Motor neuron (in vitro differentiated cells): ENCODE data around the gene CRYGA. TPM values are rescaled to one million over a fixed set of nuclear protein-coding genes. Genes with fewer than 3 reads are reported as not detected.
"Not testable (repeated sequence)": the region's sequence is repeated elsewhere in the genome, so short reads cannot be mapped to it uniquely, and the experiment has no call there.

Experiments
- ATAC-seq, 8 experiments: fragments of 200-7000 bp; cut with Tn5 transposase; replicated peaks in 6 of 8; 2 replicates each; pipeline ENCODE4 v1.8.0; 2021; ENCODE audit warnings: mild to moderate bottlenecking in 8 of 8, moderate library complexity in 8 of 8
- H3K27ac ChIP-seq, 2 donors: fragments of 250-450 bp; sonication (Bioruptor Pico); 2 replicates each; pipeline ENCODE4 v1.9.0; 2021; ENCODE audit warnings: antibody characterized with exemption in 2 of 2, mild to moderate bottlenecking in 2 of 2, moderate library complexity in 1 of 2
- H3K4me1 ChIP-seq, 2 donors: fragments of 250-450 bp; sonication (Bioruptor Pico); replicated peaks in 1 of 2; 2 replicates each; pipeline ENCODE4 v1.6.1; 2021; ENCODE audit warnings: antibody characterized with exemption in 2 of 2, mild to moderate bottlenecking in 2 of 2, moderate library complexity in 1 of 2
- H3K4me3 ChIP-seq, 5 donors: fragments of 250-450 bp; sonication (Bioruptor Pico); 2 replicates each; pipeline ENCODE4 v1.9.0; 2021; ENCODE audit warnings: antibody characterized with exemption in 5 of 5, mild to moderate bottlenecking in 5 of 5, moderate library complexity in 4 of 5
- WGBS, 10 experiments: fragments of 450-650 bp; shearing (Covaris generic); methylation state at CpG; one replicate each; pipeline ENCODE4 v1.0.0; 2022; 5-methylcytosine and 5-hydroxymethylcytosine counted together
- in situ Hi-C, 9 experiments: fragments of 400-800 bp; cut with MboI; loops; one replicate each; pipeline ENCODE4 v1.15.0; 2021; ENCODE audit warnings: low sequenced_read_pairs in 9 of 9, low pct_unique_long_range_greater_than_20kb in 2 of 9; ENCODE audit not compliant: unreplicated experiment in 9 of 9
- total RNA-seq, 8 experiments: library from RNA; unstranded; fragments of 300-600 nt; gene quantifications; 2 replicates each; pipeline versions ENCODE4 v1.2.3 to v1.2.4, GENCODE V29; 2022

CRYGA gene
- total RNA-seq, 8 experiments from 2014 or later, result 0.33 to 0.94 (median 0.70) TPM; not detected in 4

DNA sequence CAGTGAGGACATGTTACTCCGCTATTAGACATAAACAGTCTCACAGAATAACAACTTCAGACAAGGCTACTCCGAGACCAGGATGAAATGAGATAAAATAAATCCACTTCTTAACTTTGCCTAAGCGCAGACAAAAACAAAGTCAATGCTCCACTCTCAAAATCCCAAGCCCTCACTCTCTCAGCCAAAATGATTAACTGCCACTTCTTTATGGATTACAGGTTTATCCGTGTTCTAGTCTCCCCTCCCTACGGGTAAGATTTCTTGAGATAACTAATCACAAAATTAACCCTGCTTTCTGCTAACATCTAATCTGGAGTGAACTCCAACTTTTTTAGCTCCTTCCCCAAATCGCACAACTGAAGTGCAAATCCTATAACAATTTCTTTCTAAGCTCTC is 32.7 kb downstream of the CRYGA start:
- peaks cover under 1 to 13% of the 10 kb centered on the region in 2 donors for H3K4me1 ChIP-seq
- no peak overlapping the region for H3K27ac ChIP-seq
- ATAC-seq, result no peak
- H3K4me3 ChIP-seq, result no peak overlapping the region
- in situ Hi-C loops, result no loop called here
- WGBS, 10 experiments, result 43 to 100% (median 80%) methylated on average over 1 to 6 of the region's 6 CpGs; no CpG with 5 or more reads in 3 of the 10 experiments

DNA sequence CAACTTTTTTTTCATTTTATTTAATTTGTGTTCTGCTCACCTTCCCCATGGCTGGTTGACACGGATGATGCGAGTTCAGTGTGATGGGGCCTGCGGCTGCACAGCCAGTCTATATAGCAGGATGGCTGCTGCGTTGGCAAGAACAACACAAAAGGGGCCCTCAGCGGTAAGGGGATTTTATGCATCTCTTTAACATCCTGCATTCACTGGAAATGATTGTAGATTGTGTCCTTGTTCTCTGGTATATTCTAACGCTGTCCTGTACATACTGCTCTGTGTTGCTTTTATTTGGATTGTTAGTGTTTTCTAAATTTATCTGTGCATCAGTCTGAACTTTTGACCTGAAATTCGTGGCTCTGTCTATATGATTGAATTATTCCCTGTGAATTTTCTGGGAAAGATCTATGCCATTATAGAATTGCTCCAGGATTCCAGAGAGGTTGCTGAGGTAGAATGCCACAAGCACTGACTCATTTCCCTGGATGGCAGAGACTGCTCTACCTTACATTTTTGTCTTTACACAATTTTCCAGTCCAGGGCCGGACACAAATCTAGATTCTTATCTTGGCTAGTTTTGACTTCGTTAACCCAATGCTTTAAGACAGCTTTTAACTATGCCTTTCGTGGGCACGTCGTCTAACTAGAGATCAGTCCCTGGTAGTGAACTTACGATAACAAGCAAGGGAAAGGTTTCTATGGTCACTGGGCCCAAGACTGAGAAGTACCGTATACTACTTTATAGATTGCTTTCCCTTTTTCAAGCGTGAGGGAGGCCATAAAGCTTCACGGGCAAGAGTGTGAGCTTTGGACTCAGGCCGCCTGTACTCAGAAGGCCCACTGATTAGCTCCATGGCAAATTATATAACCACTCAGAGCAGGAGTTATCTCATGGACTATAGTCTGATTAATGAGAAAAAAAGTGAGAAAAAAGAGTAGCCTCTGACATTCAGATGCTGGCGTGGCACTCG is 33.4 kb downstream of the CRYGA start, which contains the start of gene CRYGC:
Gene CRYGC (minus strand): TSS at position 85 of the 968 bp plus-strand sequence. CDS start 36 bp downstream, at position 49.
- WGBS, 10 experiments, result 50 to 88% (median 69%) methylated on average over 2 to 18 of the region's 19 CpGs
- ATAC-seq, result peak in 5 of 8 experiments; percentile 42 to 72 (median 58)
- Histone ChIP-seq H3K27ac (no peak within 1 kb of the TSS), H3K4me3 (no peak within 1 kb of the TSS), H3K4me1 (peaks cover 0 to 13% of the 10 kb centered on the region in 2 donors)
- in situ Hi-C loops, result no loop called here

DNA sequence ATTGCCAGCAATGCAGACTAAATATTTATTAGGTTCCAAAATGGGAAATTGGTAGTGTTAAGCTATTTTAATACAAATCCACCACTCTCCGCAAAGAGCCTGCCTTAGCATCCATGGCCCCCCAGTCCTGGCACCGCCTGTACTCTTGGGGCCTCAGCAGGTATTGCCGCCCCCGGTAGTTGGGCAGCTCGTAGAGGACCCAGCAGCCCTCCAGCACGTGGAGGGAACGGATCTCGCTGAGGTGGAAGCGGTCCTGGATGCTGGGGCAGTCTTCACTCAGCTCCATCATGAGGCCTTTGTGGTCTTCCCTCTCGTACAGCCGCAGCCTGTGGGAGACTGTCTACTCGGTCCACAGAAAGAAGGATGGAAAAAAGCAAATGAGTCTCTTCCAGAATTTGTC is 35.3 kb downstream of the CRYGA start:
- no peak overlapping the region for H3K4me3 ChIP-seq
- 58 to 100% (median 96%) methylated on average over 1 to 10 of the region's 12 CpGs; no CpG with 5 or more reads in 2 of the 10 experiments for WGBS, 10 experiments
- no peak for ATAC-seq
- in situ Hi-C loops, result no loop called here
- H3K27ac ChIP-seq, result no peak overlapping the region
- H3K4me1 ChIP-seq, result peaks cover 0 to 13% of the 10 kb centered on the region in 2 donors

DNA sequence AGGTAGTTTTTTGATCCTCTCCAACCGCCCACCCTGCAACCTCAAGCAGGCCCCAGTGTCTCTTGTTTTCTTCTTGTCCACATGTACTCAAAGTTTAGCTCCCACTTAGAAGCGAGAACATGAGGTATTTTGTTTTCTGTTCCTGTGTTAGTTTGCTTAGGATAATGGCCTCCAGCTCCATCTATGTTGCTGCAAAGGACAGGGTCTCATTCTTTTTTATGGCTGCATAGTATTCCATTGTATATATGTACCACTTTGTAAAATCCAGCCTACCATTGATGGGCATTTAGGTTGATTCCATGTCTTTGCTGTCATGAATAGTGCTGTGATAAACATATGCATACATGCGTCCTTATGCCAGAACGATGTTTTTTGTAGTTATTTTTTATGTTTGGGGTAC is 36.3 kb downstream of the CRYGA start:
- ATAC-seq, result no peak
- no peak overlapping the region for H3K4me3 ChIP-seq
- in situ Hi-C loops, result no loop called here
- H3K4me1 ChIP-seq, result peaks cover 0 to 13% of the 10 kb centered on the region in 2 donors
- WGBS, 10 experiments, result 61 to 100% (median 93%) methylated on average over 2 to 4 of the region's 4 CpGs; no CpG with 5 or more reads in 1 of the 10 experiments
- H3K27ac ChIP-seq, result no peak overlapping the region

DNA sequence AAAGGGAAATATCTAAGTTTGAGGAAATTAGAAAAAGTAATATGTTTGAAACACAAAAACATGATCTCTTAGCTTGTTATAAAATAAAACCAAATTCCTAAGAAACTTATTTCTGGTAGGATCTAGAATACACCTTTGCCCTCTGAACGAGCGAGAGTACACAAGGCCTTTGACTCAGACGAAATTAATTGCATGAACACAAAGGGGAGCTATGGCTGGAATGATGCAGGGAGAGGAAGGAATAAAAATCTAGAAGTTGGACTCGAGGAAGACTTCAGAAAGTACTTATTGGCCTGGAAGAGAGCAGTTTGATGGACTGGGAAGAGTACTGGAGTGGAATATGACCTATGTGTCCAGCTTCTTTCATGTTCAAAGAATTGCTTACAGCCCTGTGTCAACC is 38.1 kb downstream of the CRYGA start:
- Histone ChIP-seq H3K4me3 (no peak overlapping the region), H3K27ac (no peak overlapping the region), H3K4me1 (peaks cover 0 to 12% of the 10 kb centered on the region in 2 donors)
- ATAC-seq, result no peak
- in situ Hi-C loops, result no loop called here
- 17 to 76% (median 58%) methylated on average over 1 to 4 of the region's 4 CpGs; no CpG with 5 or more reads in 1 of the 10 experiments for WGBS, 10 experiments

DNA sequence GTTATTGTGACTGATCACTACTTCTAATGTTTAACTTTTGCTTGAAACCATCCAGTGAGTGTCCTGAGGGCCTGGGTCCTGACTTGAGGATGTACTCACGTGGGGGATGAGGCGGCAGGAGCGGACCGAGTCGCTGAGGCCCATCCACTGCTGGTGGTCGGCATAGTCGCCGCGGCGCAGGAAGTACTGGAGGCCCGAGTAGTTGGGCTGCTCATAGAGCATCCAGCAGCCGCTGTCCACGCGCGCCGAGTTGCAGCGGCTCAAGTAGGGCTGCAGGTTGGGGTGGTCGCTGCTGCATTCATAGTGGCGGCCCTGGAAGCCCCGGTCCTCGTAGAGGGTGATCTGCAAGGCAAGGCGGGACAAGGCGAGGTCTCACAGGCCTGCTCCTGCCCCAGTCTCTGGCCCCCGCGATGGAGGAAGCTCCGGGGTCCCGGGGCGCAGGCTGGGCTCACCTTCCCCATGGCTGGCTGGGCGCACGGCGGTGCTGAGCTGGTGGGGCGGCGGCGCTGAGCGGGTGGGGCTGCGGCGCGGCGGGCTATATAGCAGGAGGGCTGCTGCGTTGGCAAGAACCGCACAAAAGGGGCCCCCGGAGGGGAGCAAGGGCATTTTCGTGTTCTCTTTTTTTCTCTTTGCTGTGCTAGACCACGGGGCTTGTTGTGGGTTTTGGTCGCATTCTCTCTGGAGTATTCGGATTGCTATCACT is 39.2 kb downstream of the CRYGA start, which contains the start of gene CRYGD:
Gene CRYGD (minus strand): TSS at position 512 of the 703 bp plus-strand sequence. CDS start 51 bp downstream, at position 461.
- H3K4me3 ChIP-seq, result peak within 1 kb of the TSS in 1 of 5 donors; percentile 23
- in situ Hi-C loops, result loop anchor here in 3 of 9 experiments (25.0 kb wide), 1 partner anchor 138 kb away; the partner anchor contains the start of genes IDH1 (in 3 of the 3) and PIKFYVE (in 3 of the 3)
- peak in 4 of 8 experiments; percentile 45 to 61 (median 54) for ATAC-seq
- not testable (repeated sequence) for H3K4me1 ChIP-seq, H3K27ac ChIP-seq
- WGBS, 10 experiments, result 13 to 95% (median 43%) methylated on average over 2 to 10 of the region's 46 CpGs; no CpG with 5 or more reads in 1 of the 10 experiments

DNA sequence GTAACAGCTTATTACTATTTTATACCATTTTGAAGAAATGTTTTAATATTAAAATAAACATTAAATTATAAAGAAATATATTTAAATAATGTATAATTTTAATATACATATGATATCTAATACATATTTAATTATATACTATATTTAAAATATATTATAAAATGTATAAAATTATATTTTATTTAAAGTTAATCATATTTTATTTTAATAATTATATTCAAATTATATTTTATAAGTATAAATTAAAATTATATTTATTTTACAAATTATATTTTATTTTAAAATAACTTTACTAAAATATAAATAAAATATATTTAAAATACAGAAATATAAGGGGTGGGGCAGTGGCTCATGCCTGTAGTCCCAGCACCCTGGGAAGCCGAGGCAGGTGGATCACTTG is 41.1 kb downstream of the CRYGA start:
- no peak overlapping the region for H3K4me3 ChIP-seq
- ATAC-seq, result no peak
- H3K27ac ChIP-seq, result no peak overlapping the region
- 18 to 100% (median 80%) methylated on average over 1 of the region's 1 CpG; no CpG with 5 or more reads in 2 of the 10 experiments for WGBS, 10 experiments
- in situ Hi-C loops, result loop anchor here in 3 of 9 experiments (25.0 kb wide), 1 partner anchor 140 kb away; the partner anchor contains the start of genes IDH1 (in 3 of the 3) and PIKFYVE (in 3 of the 3)
- H3K4me1 ChIP-seq, result peaks cover 7 to 12% of the 10 kb centered on the region in 2 donors

DNA sequence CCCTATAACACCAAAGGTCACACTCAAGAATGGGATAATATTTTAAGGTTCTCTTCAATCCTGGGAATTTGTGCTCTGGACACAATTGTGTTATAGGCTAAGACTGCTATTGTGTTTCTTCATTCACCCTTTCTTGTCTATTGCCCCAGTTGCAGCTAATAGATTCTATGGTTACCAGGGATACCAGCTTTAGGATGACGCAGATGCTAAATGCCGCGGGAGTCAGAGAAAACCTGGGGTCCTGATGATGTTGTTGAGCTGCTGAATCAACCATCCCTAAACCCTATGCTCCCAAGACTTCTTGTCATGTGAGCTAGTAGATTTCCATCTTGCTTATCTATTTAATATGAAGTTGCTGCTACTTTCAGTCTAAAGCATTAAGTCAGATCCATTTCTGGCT is 44.5 kb downstream of the CRYGA start:
- H3K4me3 ChIP-seq, result no peak overlapping the region
- peaks cover 7 to 12% of the 10 kb centered on the region in 2 donors for H3K4me1 ChIP-seq
- H3K27ac ChIP-seq, result no peak overlapping the region
- 6 to 83% (median 37%) methylated on average over 2 to 3 of the region's 3 CpGs; no CpG with 5 or more reads in 3 of the 10 experiments for WGBS, 10 experiments
- in situ Hi-C loops, result loop anchor here in 3 of 9 experiments (25.0 kb wide), 1 partner anchor 143 kb away; the partner anchor contains the start of genes IDH1 (in 3 of the 3) and PIKFYVE (in 3 of the 3)
- peak in 5 of 8 experiments; percentile 55 to 90 (median 66) for ATAC-seq

DNA sequence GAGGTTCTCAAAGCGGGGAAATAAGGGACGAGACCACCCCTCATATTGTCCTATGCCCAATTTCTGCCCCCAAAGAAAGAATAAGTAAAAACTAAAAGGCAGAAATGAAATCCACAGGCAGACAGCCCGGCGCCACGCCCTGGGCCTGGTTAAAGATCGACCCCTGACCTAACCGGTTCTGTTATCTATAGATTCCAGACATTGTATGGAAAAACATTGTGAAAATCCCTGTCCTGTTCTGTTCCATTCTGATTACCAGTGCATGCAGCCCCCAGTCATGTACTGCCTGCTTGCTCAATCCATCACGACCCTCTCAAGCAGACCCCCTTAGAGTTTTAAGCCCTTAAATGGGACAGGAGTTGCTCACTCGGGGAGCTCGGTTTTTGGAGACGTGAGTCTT is 46.0 kb downstream of the CRYGA start:
- ATAC-seq, H3K27ac ChIP-seq, H3K4me3 ChIP-seq: not testable (repeated sequence)
- H3K4me1 ChIP-seq, result peaks cover 7 to 15% of the 10 kb centered on the region in 2 donors
- in situ Hi-C loops, result loop anchor here in 3 of 9 experiments (25.0 kb wide), 1 partner anchor 145 kb away; the partner anchor contains the start of genes IDH1 (in 3 of the 3) and PIKFYVE (in 3 of the 3)
- WGBS, 10 experiments, result 37 to 100% (median 83%) methylated on average over 1 to 4 of the region's 11 CpGs; no CpG with 5 or more reads in 3 of the 10 experiments

DNA sequence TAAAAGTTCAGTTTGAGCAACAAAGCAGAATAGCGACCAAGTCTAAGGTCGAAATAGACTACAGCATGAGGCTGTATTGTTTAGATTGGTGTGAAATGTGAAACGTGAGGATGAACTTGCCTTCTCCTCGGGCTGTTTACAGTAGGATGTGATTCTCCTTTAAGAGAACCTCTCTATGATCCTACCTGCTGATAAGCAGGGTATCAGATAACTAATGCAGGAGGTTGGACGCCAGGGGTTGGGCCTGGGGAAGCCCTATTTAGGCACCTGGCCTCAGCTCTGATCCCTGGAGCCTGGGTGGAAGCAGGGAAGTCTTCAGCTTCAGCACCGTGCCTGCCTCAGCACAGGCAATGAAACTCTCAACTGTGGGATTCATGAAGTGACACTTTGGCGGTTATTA is 50.4 kb downstream of the CRYGA start:
- in situ Hi-C loops, result loop anchor here in 3 of 9 experiments (25.0 kb wide), 1 partner anchor 149 kb away; the partner anchor contains the start of genes IDH1 (in 3 of the 3) and PIKFYVE (in 3 of the 3)
- H3K4me1 ChIP-seq, result peaks cover 0 to 3% of the 10 kb centered on the region in 2 donors
- WGBS, 10 experiments, result 20 to 70% (median 48%) methylated on average over 1 to 7 of the region's 7 CpGs; no CpG with 5 or more reads in 3 of the 10 experiments
- no peak overlapping the region for H3K27ac ChIP-seq
- no peak overlapping the region for H3K4me3 ChIP-seq
- ATAC-seq, result peak in 1 of 8 experiments; percentile 39

DNA sequence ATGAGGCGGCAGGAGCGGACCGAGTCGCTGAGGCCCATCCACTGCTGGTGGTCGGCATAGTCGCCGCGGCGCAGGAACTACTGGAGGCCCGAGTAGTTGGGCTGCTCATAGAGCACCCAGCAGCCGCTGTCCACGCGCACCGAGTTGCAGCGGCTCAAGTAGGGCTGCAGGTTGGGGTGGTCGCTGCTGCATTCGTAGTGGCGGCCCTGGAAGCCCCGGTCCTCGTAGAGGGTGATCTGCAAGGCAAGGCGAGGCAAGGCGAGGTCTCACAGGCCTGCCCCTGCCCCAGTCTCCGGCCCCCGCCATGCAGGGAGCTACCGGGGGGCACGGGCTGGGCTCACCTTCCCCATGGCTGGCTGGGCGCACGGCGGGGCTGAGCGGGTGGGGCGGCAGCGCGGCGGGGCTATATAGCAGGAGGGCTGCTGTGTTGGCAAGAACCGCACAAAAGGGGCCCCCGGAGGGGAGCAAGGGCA is 51.1 kb downstream of the CRYGA start:
- H3K4me3 ChIP-seq, H3K4me1 ChIP-seq, H3K27ac ChIP-seq: not testable (repeated sequence)
- in situ Hi-C loops, result loop anchor here in 3 of 9 experiments (25.0 kb wide), 1 partner anchor 150 kb away; the partner anchor contains the start of genes IDH1 (in 3 of the 3) and PIKFYVE (in 3 of the 3)
- ATAC-seq, result peak in 2 of 8 experiments; percentile 33 to 35
- 60 to 96% (median 60%) methylated on average over 1 to 4 of the region's 36 CpGs; no CpG with 5 or more reads in 7 of the 10 experiments for WGBS, 10 experiments
